NOMO-1 treated with dmso at 0.1 percent for 144 hours (cell line): Measurements from ENCODE around the gene ANXA3.
A peak's percentile ranks its signal among the peaks of the same experiment; 100 is the strongest.

Experiments
- DNase-seq: peaks from one replicate; lab custom pipeline; 2025; ENCODE audit not compliant: unreplicated experiment; lab: John Stamatoyannopoulos, UW

The ANXA3 gene

GRCh38 chr4:78644063-78644691 lies 92.6 kb downstream of the ANXA3 start:
- no peak for DNase-seq

DNA sequence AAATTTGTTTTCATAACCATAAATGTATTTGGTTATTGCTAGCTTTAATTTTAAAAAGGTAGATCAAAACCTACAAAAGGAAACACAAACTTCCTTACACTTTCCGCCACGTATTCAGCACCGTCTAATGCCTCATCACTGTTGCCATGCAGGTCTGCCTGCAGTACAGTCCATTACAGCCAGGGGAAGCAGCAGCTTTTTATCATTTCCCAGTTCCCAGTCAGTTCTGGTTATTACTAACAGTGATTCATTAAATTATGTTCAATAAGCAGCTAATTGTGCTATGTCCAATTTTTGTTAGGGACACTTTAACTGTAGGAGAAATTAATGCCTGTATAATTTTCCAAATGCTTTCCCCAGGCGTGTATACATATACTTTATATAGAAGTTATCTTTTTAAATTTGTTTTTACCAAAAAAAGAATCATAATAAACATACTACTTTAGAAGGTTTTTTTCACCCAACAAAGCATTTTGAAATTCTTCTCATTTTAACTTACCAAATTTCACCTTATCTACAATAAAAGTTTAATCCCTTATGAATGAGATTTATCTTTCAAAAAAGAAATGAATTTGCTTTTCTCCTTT lies 93.3 kb downstream of the ANXA3 start:
- DNase-seq = peak; percentile 68

GRCh38 chr4:78645853-78646757 lies 94.5 kb downstream of the ANXA3 start:
- DNase-seq = peak; percentile 27

GRCh38 chr4:78647272-78647671 lies 95.7 kb downstream of the ANXA3 start:
- no peak for DNase-seq

DNA sequence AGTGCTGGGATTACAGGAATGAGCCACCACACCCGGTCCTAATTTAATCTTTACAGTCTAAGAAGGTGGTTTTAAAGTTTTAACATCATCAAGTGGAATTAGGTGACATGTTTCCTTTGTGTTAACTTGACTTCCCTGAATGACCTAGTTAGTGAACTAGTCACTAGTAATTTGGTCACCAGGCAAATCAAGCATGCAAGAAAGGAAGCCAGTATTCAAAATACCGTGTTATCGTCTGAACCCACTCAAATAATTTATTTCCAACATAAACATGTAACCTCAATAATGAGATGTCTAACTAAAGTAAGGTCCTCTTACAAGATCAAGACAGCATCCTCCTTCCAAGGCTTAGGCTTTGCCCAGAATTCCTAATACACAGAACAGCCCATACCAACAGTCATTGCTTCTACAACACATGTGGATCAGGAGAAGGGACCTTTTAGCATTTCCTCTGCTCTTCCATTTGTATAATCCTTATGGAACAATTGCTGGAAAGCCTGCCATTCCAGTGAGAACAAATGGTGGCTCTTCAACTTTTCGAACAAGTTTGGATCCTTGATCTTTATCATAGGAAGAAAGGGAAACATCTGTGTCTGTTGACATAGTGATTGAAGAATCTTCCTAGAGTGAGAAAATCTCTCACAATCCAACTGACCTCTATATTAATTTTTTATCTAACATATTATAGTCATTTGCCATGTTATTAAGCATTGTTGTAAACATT lies 97.2 kb downstream of the ANXA3 start:
- DNase-seq = no peak

- DNase-seq = peak; percentile 45
Measured at GRCh38 chr4:78650106-78651024, 98.8 kb downstream of the ANXA3 start.

DNA sequence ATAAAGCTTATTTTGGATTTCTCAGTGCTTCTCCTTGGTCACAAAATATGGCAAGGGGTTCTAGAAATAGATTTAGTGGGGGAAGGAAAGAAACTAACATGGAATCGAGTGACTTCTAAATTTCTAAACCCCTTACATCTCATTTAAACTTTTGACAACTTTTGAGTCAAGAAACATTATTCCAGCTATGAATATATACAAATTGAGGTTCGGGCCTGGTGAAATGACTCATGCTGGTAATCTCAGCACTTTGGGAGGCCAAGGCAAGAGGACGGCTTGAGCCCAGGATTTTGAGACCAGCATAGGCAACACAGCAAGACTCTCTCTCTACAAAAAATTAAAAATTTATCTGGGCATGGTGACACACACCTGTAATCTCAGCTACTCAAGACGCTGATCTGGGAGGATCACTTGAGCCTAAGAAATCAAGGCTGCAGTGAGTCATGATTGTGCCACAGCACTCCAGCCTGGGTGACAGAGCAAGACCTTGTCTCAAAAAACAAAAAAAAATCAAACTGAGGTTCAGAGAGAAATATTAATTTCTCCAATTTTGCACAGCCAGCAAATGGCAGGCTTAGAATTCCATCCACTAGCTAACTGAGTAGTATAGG lies 99.8 kb downstream of the ANXA3 start:
- DNase-seq = no peak

DNA sequence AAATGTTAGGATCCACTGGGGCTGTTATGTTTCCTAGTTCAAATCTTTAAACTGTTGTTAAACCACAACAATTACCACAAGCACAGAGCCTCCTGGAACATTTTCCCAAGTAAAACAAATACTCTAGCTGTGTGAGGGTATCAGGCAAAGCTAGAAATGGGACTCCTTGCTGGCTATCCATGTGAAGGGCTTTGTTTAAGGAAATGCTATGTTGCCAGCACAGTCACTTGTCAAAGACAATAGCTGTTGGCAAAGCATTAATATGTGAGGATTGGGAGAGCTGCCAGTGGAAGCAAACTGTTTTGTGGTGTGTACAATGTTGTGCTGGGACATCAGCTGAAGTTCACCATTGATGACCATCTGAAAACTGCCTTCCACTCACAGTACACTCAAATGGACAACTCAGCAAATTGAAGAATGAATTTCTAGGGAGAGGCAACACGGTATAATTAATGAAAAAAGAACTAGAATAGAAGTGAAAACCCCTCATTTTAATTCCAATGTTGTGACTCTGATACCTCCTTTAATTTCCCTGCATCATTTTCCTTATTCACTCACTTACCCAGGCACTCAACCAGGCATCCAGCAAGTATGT lies 100.8 kb downstream of the ANXA3 start:
- no peak for DNase-seq

- no peak for DNase-seq
Measured at GRCh38 chr4:78653655-78654054, 102.1 kb downstream of the ANXA3 start.

DNA sequence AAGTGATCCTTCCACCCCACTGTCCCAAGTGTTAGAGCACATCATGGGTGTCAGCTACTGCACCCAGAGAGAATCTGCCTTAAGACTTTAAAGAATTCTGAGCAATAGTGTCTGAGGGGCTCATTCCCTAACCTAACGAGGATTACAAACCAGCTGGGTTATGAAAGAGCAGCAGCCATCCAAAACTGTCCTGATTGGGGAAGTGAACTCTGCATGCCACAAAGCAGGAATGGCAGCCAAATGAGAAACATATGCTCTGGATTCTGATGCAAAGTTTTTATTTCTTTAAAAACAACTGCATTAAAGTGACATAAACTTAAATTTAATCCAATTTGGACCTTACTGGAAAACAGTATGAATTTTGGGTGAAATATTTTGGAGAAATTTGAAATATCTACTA lies 103.2 kb downstream of the ANXA3 start:
- no peak for DNase-seq

GRCh38 chr4:78656968-78657445 lies 105.4 kb downstream of the ANXA3 start:
- peak; percentile 76 for DNase-seq

DNA sequence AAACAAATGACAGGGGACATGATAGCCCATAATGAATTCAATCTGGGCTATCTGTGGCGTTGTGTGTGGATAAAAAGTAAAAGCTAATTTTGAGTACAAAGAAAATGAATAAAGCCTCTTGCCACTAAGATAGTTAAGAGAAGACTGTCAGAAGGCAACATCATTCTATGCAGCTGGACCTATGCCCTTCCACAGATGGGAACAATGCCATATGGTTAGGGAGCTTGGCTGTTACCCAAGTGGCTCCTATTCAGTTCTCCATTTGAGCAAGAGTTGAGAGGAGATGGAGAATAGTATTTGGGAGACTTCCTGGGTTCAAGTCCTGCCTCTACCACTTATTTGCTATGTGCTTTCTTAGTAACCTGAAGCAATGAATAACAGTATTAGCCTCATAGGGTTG lies 107.7 kb downstream of the ANXA3 start:
- DNase-seq = no peak

DNA sequence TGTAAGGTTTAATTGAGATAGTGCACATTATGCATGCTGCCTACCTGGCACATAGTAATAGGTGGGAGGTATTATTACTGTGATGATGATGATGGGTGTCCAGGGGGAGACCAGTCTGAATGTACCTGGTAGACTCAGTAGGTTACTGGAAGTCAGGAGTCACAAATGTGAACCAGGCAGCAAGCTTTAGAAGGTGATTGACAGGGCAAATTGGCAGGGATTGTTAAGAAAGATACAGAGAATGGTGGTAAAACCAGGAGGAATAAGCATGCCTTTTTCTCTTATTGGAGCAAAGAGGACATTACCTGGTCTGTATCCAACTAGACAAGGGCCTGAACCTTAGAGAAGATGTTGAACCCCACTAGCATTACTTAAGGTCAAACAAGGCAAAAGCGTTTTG lies 108.1 kb downstream of the ANXA3 start:
- DNase-seq = no peak
